GM12801 (cell line): ENCODE data around the gene NXPH1.

Experiments used
- CTCF ChIP-seq: IDR thresholded peaks from one replicate; pipeline ENCODE4 v1.5.1; 2011; ENCODE audit warnings: control low read depth; ENCODE audit not compliant: insufficient read length; ENCODE audit errors: extremely low read depth

NXPH1 gene

GRCh38 chr7:8490391-8491045 is 57.1 kb downstream of the NXPH1 start:
- TF ChIP-seq CTCF: no peak

- TF ChIP-seq CTCF: no peak
These were observed 57.7 kb downstream of the NXPH1 start for GRCh38 chr7:8491106-8491505.

- no peak for TF ChIP-seq CTCF
These were observed 58.4 kb downstream of the NXPH1 start for GRCh38 chr7:8491544-8492489.

GRCh38 chr7:8499128-8499527 is 65.7 kb downstream of the NXPH1 start:
- TF ChIP-seq CTCF: no peak

GRCh38 chr7:8500286-8500685 is 66.9 kb downstream of the NXPH1 start:
- no peak for TF ChIP-seq CTCF

GRCh38 chr7:8507566-8507965 is 74.2 kb downstream of the NXPH1 start:
- TF ChIP-seq CTCF: no peak

- TF ChIP-seq CTCF: no peak
These were observed 76.2 kb downstream of the NXPH1 start for GRCh38 chr7:8509621-8510020.
